Mesenchymal stem cell (in vitro differentiated cells and primary cell): ENCODE results near the gene AICDA.

Experiments
- DNase-seq: peaks from one replicate; pipeline ENCODE4 v3.0.0-alpha.2; 2013
- H2AFZ ChIP-seq: one replicate; pipeline ENCODE4 v1.6.1; 2013; ENCODE audit warnings: low read depth, mild to moderate bottlenecking, control low read depth, inconsistent platforms, low read length, moderate library complexity
- H2AK5ac ChIP-seq: 2 replicates; pipeline ENCODE4 v1.6.1; 2013; ENCODE audit warnings: low read length, moderate library complexity, mild to moderate bottlenecking, inconsistent platforms; ENCODE audit not compliant: severe bottlenecking
- H2BK120ac ChIP-seq: one replicate; pipeline ENCODE4 v1.6.1; 2013; ENCODE audit warnings: low read depth, mild to moderate bottlenecking, inconsistent platforms, low read length, moderate library complexity
- H2BK12ac ChIP-seq, 2 experiments: one replicate each; pipeline ENCODE4 v1.6.1; 2013; ENCODE audit warnings: inconsistent platforms in 2 of 2, low read length in 2 of 2, mild to moderate bottlenecking in 2 of 2, moderate library complexity in 2 of 2, control low read depth in 1 of 2
- H2BK15ac ChIP-seq: one replicate; pipeline ENCODE4 v1.6.1; 2013; ENCODE audit warnings: mild to moderate bottlenecking, low read depth, inconsistent platforms; ENCODE audit not compliant: poor library complexity, severe bottlenecking
- H2BK5ac ChIP-seq: 2 replicates; pipeline ENCODE4 v1.6.1; 2013; ENCODE audit warnings: low read depth, mild to moderate bottlenecking, low read length, control low read depth, inconsistent platforms; ENCODE audit not compliant: poor library complexity, severe bottlenecking
- H3K14ac ChIP-seq, 2 experiments: one replicate each; pipeline ENCODE4 v1.6.1; 2013; ENCODE audit warnings: inconsistent platforms in 2 of 2, low read length in 2 of 2, control low read depth in 1 of 2, mild to moderate bottlenecking in 1 of 2, moderate library complexity in 1 of 2
- H3K18ac ChIP-seq, 2 experiments: one replicate each; pipeline ENCODE4 v1.6.1; 2013; ENCODE audit warnings: inconsistent platforms in 2 of 2, low read length in 2 of 2, control low read depth in 1 of 2, low read depth in 1 of 2, mild to moderate bottlenecking in 1 of 2
- H3K23ac ChIP-seq, 2 experiments: one replicate each; pipeline ENCODE4 v1.6.1; 2013; ENCODE audit warnings: inconsistent platforms in 2 of 2, low read length in 2 of 2, mild to moderate bottlenecking in 2 of 2, moderate library complexity in 2 of 2, control low read depth in 1 of 2
- H3K27ac ChIP-seq: 2 replicates; pipeline ENCODE4 v1.5.1; 2013; ENCODE audit warnings: mild to moderate bottlenecking, moderate library complexity, low read length, control low read depth, inconsistent platforms; ENCODE audit not compliant: poor library complexity, severe bottlenecking
- H3K27me3 ChIP-seq, 2 experiments: 2 replicates each; pipeline versions ENCODE4 v1.6.1 to v1.7.0; 2013; ENCODE audit warnings: low read length in 2 of 2, mild to moderate bottlenecking in 2 of 2, moderate library complexity in 2 of 2, control low read depth in 1 of 2, inconsistent platforms in 1 of 2; ENCODE audit not compliant: control insufficient read depth in 1 of 2, insufficient read depth in 1 of 2
- H3K36me3 ChIP-seq, 2 experiments: 2 replicates each; pipeline versions ENCODE4 v1.6.1 to v1.7.0; 2013; ENCODE audit warnings: low read length in 2 of 2, control low read depth in 1 of 2, inconsistent platforms in 1 of 2, low read depth in 1 of 2, mild to moderate bottlenecking in 1 of 2; ENCODE audit not compliant: insufficient read depth in 2 of 2, control insufficient read depth in 1 of 2
- H3K4ac ChIP-seq, 2 experiments: one replicate each; pipeline ENCODE4 v1.6.1; 2013; ENCODE audit warnings: inconsistent platforms in 2 of 2, low read length in 2 of 2, mild to moderate bottlenecking in 2 of 2, moderate library complexity in 2 of 2, control low read depth in 1 of 2, low read depth in 1 of 2
- H3K4me1 ChIP-seq: 2 replicates; pipeline ENCODE4 v1.6.1; 2013; ENCODE audit warnings: low read depth, low read length, control low read depth; ENCODE audit not compliant: control insufficient read depth, insufficient read depth
- H3K4me2 ChIP-seq: 2 replicates; pipeline ENCODE4 v1.6.1; 2013; ENCODE audit warnings: low read length, mild to moderate bottlenecking, inconsistent platforms; ENCODE audit not compliant: poor library complexity, severe bottlenecking
- H3K4me3 ChIP-seq, 2 experiments: 2 replicates each; pipeline versions ENCODE4 v1.5.1 to v1.7.0; 2013; ENCODE audit warnings: low read length in 2 of 2, mild to moderate bottlenecking in 2 of 2, control low read depth in 1 of 2, low read depth in 1 of 2; ENCODE audit not compliant: insufficient read depth in 1 of 2
- H3K79me1 ChIP-seq: replicated peaks from 2 replicates; pipeline ENCODE4 v1.6.1; 2013; ENCODE audit warnings: mild to moderate bottlenecking, control low read depth, low read length, inconsistent platforms; ENCODE audit not compliant: poor library complexity, severe bottlenecking
- H3K9ac ChIP-seq: 2 replicates; pipeline ENCODE4 v1.7.0; 2013; ENCODE audit warnings: mild to moderate bottlenecking, low read length, moderate library complexity
- H3K9me3 ChIP-seq: 2 replicates; pipeline ENCODE4 v1.7.0; 2013; ENCODE audit warnings: mild to moderate bottlenecking, low read length; ENCODE audit not compliant: control insufficient read depth
- H4K8ac ChIP-seq: one replicate; pipeline ENCODE4 v1.6.1; 2013; ENCODE audit warnings: inconsistent platforms, mild to moderate bottlenecking, low read length, moderate library complexity
- H4K91ac ChIP-seq: one replicate; pipeline ENCODE4 v1.6.1; 2013; ENCODE audit warnings: mild to moderate bottlenecking, low read length, inconsistent platforms
- WGBS: methylation state at CpG from one replicate; pipeline ENCODE4 v1.1.7; 2013; ENCODE audit warnings: mixed read lengths; 5-methylcytosine and 5-hydroxymethylcytosine counted together

AICDA gene

DNA sequence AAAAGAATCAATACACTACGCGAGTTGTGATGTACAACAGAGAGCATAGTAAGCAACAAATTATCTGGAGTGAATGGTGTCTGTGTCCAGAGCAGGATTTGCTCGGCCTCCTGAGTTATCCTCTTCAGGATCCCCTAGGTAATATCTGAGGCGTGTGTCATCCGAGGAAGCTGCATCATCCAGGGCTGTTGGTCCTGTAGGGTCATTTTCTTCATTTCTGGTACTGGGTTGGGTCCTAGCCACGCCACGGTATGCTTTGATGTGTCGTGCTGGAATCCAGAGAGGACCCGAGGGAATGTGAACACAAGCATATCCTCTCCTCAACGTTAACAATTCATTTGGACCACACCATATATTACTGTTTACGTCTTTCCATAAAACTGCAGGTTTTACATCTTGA, 53.0 kb downstream of the AICDA start:
- Histone ChIP-seq H3K23ac (no peak overlapping the region), H3K9me3 (no peaks in the 10 kb centered on the region), H2BK120ac (no peak overlapping the region), H3K4me3 (no peak overlapping the region), H3K4ac (no peak overlapping the region), H3K4me2 (no peak overlapping the region), H4K91ac (no peak overlapping the region), H3K27me3 (peaks cover 0 to 6% of the 10 kb centered on the region in 2 experiments), H4K8ac (no peak overlapping the region), H3K9ac (no peak overlapping the region), H3K4me1 (peaks cover 2% of the 10 kb centered on the region), H3K79me1 (no peaks in the 10 kb centered on the region), H2AK5ac (no peak overlapping the region), H2BK5ac (no peak overlapping the region), H3K36me3 (no peaks in the 10 kb centered on the region), H2BK12ac (no peak overlapping the region), H3K14ac (no peak overlapping the region), H2BK15ac (no peak overlapping the region), H3K27ac (no peak overlapping the region), H2AFZ (no peak overlapping the region), H3K18ac (no peak overlapping the region)
- 78% methylated on average over 7 of the region's 11 CpGs for WGBS
- DNase-seq = no peak

DNA sequence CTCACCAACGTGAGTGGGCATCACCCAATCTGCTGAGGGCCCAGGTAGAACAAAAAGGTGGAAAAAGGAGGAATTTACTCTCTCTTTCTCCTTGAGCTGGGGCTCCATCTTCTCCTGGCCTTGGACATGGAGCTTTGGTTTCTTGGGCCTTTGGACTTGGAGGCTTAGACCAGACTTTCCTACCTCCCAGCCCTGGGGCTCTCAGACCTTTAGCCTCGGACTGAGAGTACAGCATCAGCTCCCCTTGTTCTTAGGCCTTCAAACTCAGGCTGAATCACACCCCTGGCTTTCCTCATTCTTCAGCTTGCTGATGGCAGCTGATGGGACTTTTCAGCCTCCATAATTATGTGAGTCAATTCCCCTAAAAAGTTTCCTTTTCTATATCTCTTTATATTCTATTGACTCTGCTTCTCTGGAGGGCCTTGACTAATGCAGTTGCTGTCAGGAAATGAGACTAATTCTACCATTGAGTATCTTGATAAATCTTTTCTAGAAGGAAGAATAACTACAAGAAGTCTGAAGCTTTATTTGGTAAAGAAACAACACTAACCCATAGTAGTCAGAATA, 56.0 kb downstream of the AICDA start:
- no peak overlapping the region for H2BK5ac ChIP-seq
- H4K8ac ChIP-seq = no peak overlapping the region
- H4K91ac ChIP-seq = no peak overlapping the region
- peaks cover 0 to 6% of the 10 kb centered on the region in 2 experiments for H3K27me3 ChIP-seq
- H2AK5ac ChIP-seq = no peak overlapping the region
- no peak overlapping the region for H2BK120ac ChIP-seq
- no peak overlapping the region for H3K9ac ChIP-seq
- H3K4me3 ChIP-seq = no peak overlapping the region
- no peak overlapping the region for H3K18ac ChIP-seq
- no peak overlapping the region for H2BK15ac ChIP-seq
- DNase-seq = no peak
- no peak overlapping the region for H2BK12ac ChIP-seq
- H3K27ac ChIP-seq = no peak overlapping the region
- no peaks in the 10 kb centered on the region for H3K36me3 ChIP-seq
- 83% methylated on average over 2 of the region's 2 CpGs for WGBS
- no peak overlapping the region for H3K23ac ChIP-seq
- H3K9me3 ChIP-seq = no peaks in the 10 kb centered on the region
- no peak overlapping the region for H3K4me2 ChIP-seq
- no peaks in the 10 kb centered on the region for H3K79me1 ChIP-seq
- H3K14ac ChIP-seq = no peak overlapping the region
- no peak overlapping the region for H3K4ac ChIP-seq
- H2AFZ ChIP-seq = no peak overlapping the region
- peaks cover 3% of the 10 kb centered on the region for H3K4me1 ChIP-seq

GRCh38 chr12:8554451-8555195, 58.0 kb downstream of the AICDA start:
- Histone ChIP-seq H2AFZ (no peak overlapping the region), H3K23ac (no peak overlapping the region), H4K8ac (no peak overlapping the region), H2BK15ac (no peak overlapping the region), H2AK5ac (no peak overlapping the region), H3K9me3 (no peaks in the 10 kb centered on the region), H2BK120ac (no peak overlapping the region), H3K27me3 (no peaks in the 10 kb centered on the region), H3K27ac (no peak overlapping the region), H2BK12ac (no peak overlapping the region), H3K79me1 (no peaks in the 10 kb centered on the region), H4K91ac (no peak overlapping the region), H3K4me2 (no peak overlapping the region), H3K4me1 (peaks cover 3% of the 10 kb centered on the region), H3K14ac (peak overlapping the region in 1 of 2 experiments; percentile 14), H3K4me3 (no peak overlapping the region), H2BK5ac (no peak overlapping the region), H3K36me3 (no peaks in the 10 kb centered on the region), H3K9ac (no peak overlapping the region), H3K4ac (no peak overlapping the region), H3K18ac (no peak overlapping the region)
- peak; percentile 27 for DNase-seq
- WGBS = 54% methylated on average over 5 of the region's 5 CpGs

DNA sequence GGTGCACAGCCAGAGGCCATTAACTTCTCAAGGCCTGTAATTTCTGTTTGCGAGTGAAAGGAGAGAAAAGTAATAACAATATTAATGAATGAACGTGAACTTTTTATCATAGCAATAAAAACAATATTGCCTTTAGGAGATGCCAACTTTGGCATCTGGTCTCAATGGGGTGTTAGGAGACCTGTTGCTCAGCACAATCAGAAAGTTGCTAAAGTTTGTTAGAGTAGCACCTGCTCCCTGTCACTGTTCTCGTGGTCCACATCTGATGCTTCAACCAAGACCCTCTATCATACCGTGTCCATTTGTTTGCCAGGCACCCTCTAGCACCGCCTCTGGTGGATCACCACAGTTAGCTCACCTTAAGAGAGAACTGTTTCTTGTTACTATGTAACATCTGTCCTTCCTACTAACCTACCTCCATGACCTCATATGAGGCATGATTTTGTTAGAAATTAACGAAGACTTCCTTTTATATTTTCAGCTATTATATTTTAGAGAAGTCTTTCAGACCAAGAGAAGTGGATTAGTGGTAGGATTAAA, 59.5 kb downstream of the AICDA start:
- Histone ChIP-seq H3K4ac (no peak overlapping the region), H3K27me3 (no peaks in the 10 kb centered on the region), H3K4me1 (peaks cover 3% of the 10 kb centered on the region), H3K36me3 (no peaks in the 10 kb centered on the region), H2BK5ac (no peak overlapping the region), H4K8ac (no peak overlapping the region), H3K9ac (no peak overlapping the region), H3K18ac (no peak overlapping the region), H3K14ac (no peak overlapping the region), H3K9me3 (no peaks in the 10 kb centered on the region), H3K4me3 (no peak overlapping the region), H2BK15ac (no peak overlapping the region), H2AK5ac (no peak overlapping the region), H3K27ac (no peak overlapping the region), H3K4me2 (no peak overlapping the region), H3K79me1 (no peaks in the 10 kb centered on the region), H4K91ac (no peak overlapping the region), H2BK12ac (no peak overlapping the region), H2BK120ac (no peak overlapping the region), H2AFZ (no peak overlapping the region), H3K23ac (no peak overlapping the region)
- DNase-seq = no peak
- 42% methylated on average over 3 of the region's 6 CpGs for WGBS
